COR-L47 (cell line): ENCODE data around the gene SLC30A3.

Experiments
- DNase-seq: peaks from one replicate; lab custom pipeline; 2025; lab: John Stamatoyannopoulos, UW

SLC30A3 gene

GRCh38 chr2:27225526-27225925 is 37.3 kb downstream of the SLC30A3 start:
- no peak for DNase-seq

DNA sequence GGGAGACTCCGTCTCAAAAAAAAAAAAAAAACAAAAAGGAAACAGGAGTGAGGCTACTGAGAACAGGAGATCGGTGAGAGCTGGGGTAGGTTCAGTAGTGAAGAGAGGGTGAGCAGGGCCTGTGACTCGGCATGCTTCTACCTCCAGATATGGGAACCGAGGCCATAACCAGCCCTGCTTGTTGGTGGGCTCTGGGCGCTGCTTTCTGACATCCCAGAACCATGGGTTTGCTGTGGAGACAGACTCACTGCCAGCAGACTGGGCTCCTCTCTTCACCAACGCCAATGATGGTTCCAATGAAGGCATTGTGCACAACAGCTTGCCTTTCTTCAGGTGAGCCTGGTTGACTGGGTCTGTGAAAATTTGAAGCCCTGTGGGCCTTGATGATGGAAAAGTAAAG is 39.4 kb downstream of the SLC30A3 start:
- DNase-seq: no peak

GRCh38 chr2:27222407-27222806 is 40.4 kb downstream of the SLC30A3 start:
- DNase-seq: no peak

DNA sequence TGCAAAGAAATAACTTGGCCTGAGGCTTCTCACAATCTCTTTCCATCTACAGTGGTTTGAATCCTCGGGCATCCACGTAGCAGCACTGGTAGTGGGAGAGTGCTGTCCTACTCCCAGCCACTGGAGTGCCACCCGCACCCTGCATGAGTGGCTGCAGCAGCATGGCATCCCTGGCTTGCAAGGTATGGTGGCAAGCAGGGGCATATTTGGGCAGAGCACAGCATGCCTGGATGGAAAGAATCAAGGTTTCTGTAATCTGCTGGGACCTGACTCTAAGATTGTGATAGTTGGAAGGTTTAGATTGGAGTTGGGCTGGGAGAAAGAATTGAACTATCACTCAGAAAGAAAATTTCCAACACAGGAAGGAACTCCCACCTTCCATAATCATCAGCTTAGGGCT is 41.7 kb downstream of the SLC30A3 start:
- no peak for DNase-seq

- DNase-seq: no peak
Measured at GRCh38 chr2:27220091-27220490, 42.8 kb downstream of the SLC30A3 start.

DNA sequence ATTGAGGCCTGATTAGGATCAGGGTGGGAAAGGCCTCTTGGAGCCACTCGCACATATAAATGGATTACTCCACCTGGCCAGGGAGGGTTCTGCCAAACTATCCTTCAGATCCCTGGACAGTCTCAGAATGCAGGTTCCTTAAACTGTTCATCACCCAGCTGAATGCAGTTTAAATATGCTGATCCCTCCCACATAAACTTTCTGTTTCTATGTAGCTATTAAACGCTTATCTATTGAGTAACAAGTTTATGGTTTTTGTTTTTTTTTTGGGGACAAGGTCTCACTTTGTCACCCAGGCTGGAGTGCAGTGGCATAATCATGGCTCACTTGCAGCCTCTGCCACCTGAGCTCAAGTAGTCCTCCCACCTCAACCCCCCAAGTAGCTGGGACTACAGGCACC is 43.8 kb downstream of the SLC30A3 start:
- DNase-seq: no peak

DNA sequence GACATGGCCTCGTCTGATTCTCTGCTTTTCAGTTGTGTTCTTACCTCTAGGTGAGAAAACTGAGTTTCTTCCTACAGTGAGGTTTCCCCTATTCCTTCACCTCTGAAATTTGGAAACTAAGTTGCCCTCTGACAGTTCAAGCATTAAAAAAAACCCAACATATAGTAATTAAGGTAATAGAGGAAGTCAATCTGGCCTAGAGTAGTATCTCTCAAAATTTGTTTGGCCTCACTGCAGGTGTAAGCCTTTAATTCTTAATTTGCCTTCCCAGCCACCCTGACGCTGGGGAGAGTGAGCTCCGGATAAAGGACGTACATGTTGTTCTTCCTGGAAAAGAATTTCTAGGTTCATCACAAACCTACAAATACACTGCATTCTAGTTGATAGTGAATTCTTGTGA is 44.2 kb downstream of the SLC30A3 start:
- DNase-seq: no peak

GRCh38 chr2:27217173-27218121 is 45.4 kb downstream of the SLC30A3 start, which contains the start of gene CAD:
TSS of gene CAD (plus strand) at chr2:27217369. CDS start at chr2:27217552, 183 bp downstream.
- DNase-seq: peak; percentile 93

- no peak for DNase-seq
Measured at GRCh38 chr2:27216416-27217137, 46.3 kb downstream of the SLC30A3 start.

DNA sequence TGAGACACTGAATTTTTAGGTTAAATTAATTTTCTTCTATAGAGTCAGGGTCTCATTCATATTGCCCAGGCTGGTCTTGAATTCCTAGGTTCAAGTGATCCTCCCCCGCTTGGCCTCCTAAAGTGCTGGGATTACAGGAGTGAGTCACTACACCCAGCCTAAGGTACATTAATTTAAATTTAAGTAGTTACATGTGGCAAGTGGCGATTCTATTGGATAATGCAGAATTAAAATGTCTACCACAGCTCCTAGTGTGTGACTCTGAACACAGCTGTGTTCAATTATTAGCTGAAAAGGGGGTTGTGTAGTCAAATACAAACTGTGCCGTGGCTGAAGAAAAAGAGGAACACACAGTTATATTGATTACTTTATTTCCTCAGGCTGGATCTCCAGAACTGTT is 47.9 kb downstream of the SLC30A3 start:
- no peak for DNase-seq

GRCh38 chr2:27212626-27213471 is 50.0 kb downstream of the SLC30A3 start:
- DNase-seq: no peak

GRCh38 chr2:27211943-27212625 is 50.8 kb downstream of the SLC30A3 start, which contains the start of the genes ATRAID and SLC5A6:
TSS of gene ATRAID (plus strand) at chr2:27212041. CDS start at chr2:27212369, 328 bp downstream.
TSS of gene SLC5A6 (minus strand) at chr2:27212268. CDS start at chr2:27207650, 4,618 bp downstream.
- peak; percentile 90 for DNase-seq

GRCh38 chr2:27211241-27211942 is 51.5 kb downstream of the SLC30A3 start:
- DNase-seq: no peak

GRCh38 chr2:27209621-27210401 is 53.0 kb downstream of the SLC30A3 start:
- DNase-seq: no peak

DNA sequence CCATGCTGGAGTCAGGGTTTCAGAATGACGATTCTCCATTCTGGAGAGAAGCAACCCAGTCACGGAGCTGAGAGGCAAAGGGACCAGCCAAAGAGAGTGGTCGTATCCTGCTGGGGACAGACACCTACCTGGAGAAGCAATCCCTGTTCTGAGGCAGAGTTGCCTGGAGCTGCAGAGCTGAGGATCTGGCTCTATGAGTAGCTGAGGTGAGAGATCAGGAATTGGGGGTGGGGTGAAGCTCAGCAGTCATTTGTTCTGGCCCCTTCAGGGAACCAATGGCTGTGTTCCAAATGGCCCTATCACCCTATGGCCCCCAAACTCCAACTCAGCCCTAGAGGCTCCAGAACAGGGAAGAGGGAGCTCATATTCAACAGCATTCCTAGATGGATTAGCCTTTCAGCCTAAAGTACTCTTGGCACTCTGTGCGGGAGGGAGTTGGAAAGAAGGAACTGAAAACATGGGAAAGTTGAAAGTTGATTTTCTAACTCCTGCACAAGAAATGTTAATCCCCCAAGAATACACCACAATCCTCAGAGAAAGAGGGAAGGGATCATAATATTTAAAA is 54.3 kb downstream of the SLC30A3 start:
- no peak for DNase-seq

- no peak for DNase-seq
Measured at GRCh38 chr2:27206346-27206745, 56.5 kb downstream of the SLC30A3 start.

GRCh38 chr2:27205206-27205605 is 57.6 kb downstream of the SLC30A3 start:
- no peak for DNase-seq

DNA sequence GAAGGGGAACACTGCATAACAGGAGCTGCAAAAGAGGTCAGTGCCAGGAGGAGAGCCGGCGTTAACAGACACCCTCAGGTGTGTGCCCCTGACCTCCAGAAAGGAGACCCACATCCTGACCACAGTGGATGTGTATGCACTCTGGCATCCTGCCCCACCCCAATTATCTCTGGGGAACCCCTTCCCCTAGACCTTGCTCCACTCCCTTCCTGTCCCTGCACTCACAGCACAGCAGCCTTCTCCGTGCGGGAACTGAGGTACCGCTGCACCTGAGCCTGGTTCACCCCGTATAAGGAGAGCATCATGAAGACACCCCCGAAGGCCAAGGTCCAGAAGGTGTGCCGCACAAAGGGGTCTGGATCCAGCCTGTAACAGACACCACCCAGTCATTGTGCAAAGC is 58.3 kb downstream of the SLC30A3 start:
- no peak for DNase-seq

DNA sequence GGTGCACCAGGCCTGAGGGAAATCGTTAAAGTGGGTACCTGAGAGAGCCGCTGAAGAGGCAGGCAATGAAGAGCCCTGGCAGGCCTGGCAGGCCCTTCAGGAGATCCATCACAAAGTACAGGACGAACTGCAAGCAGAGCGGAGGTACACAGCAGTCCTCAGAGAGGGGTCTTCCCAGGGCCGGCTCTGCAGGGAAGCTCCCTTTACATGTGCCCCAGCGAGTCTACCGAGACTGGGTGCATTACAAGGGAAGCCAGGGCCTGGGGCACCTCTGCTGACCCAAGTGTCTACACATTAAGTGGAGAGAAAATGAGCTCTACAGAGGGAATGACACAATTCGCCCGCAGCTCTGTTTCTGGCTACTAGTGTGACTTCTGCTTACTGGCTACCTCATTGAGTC is 59.1 kb downstream of the SLC30A3 start:
- DNase-seq: no peak
